ENCODE data around the gene SPINT2.

DNA sequence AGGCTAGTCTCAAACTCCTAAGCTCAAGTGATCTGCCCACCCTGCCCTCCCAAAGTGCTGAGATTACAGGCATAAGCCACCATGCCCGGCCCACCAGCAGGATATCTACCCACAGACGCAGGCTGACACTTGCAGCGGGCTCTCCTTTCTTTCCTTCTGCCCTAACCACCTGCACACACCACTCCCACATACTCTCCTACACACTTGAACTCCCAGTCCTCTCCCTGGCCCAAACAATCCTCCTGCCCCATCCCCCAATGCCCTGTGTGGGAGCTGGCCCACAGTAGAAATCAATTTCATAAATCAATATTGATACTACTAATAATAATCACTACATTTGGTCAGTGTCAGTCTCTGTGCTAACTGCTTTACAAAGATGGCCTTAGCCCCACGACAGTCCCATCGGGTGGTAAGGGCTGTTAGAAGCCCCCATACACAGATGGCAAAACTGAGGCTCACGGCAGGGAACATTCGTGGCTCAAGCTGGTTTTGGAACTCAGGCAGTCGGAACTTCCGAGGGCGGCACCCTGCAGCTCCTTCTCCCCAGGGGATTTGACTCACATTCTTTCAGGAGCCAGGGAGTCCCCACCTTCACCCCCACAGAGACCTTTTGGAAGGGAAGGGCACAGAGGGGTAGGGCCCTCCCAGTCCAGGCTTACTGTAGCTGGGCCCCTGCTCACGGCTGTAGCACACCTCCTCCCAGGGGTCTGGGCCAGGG lies 36.9 kb upstream of the SPINT2 start:
- TF ChIP-seq, protein P1, sequence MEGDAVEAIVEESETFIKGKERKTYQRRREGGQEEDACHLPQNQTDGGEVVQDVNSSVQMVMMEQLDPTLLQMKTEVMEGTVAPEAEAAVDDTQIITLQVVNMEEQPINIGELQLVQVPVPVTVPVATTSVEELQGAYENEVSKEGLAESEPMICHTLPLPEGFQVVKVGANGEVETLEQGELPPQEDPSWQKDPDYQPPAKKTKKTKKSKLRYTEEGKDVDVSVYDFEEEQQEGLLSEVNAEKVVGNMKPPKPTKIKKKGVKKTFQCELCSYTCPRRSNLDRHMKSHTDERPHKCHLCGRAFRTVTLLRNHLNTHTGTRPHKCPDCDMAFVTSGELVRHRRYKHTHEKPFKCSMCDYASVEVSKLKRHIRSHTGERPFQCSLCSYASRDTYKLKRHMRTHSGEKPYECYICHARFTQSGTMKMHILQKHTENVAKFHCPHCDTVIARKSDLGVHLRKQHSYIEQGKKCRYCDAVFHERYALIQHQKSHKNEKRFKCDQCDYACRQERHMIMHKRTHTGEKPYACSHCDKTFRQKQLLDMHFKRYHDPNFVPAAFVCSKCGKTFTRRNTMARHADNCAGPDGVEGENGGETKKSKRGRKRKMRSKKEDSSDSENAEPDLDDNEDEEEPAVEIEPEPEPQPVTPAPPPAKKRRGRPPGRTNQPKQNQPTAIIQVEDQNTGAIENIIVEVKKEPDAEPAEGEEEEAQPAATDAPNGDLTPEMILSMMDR (IDR thresholded peaks at IDR 0.05) = no peak
- TF ChIP-seq SREBF2 (IDR thresholded peaks at IDR 0.05) (no peak), CHD2 (IDR thresholded peaks at IDR 0.05; ENCODE audit: low read length, partially characterized antibody) (no peak), RAD21 (conservative IDR thresholded peaks at IDR 0.05 in 1 of 2, IDR thresholded peaks at IDR 0.05 in 1 of 2) (no peak), RFX5 (IDR thresholded peaks at IDR 0.05) (no peak)
